ENCODE data around the gene ABCC8.

GRCh38 chr11:17446482-17446881, 30.2 kb downstream of the ABCC8 start:
- TF ChIP-seq POLR2A (IDR thresholded peaks at IDR 0.05; ENCODE audit: low read length) = no peak
- no peak for TF ChIP-seq GATA1 (IDR thresholded peaks at IDR 0.05; ENCODE audit: low read depth, low read length)

All from erythroblast (primary cell).